HepG2 (cell line): ENCODE data around the gene KCNB1. TPM values are rescaled to one million over a fixed set of nuclear protein-coding genes. Genes with fewer than 3 reads are reported as not detected.

Experiments
- AKNA ChIP-seq: sonication (generic); formaldehyde crosslinking; IDR thresholded peaks from 2 replicates; pipeline ENCODE4 v1.4.0; 2020; ENCODE audit warnings: missing genetic modification reagents, borderline replicate concordance
- EP300 ChIP-seq, 3 experiments: sonication (generic) in 1 of 3; formaldehyde crosslinking in 1 of 3; IDR thresholded peaks; 2 replicates each; pipeline versions ENCODE4 v1.5.1 to v1.6.1; 2011 to 2020; ENCODE audit warnings: low read depth in 2 of 3, low read length in 2 of 3, borderline replicate concordance in 1 of 3, improper control_type of control experiment in 1 of 3, mild to moderate bottlenecking in 1 of 3, missing genetic modification reagents in 1 of 3, moderate library complexity in 1 of 3
- LCORL ChIP-seq, 2 experiments: fragments of 450-650 bp in 1 of 2; sonication (generic) in 1 of 2; formaldehyde crosslinking in 1 of 2; IDR thresholded peaks; 2 replicates each; pipeline versions ENCODE4 v1.5.0 to v1.6.1; 2017 to 2020; ENCODE audit warnings: antibody characterized with exemption in 1 of 2, missing genetic modification reagents in 1 of 2
- MLLT10 ChIP-seq: sonication (generic); formaldehyde crosslinking; IDR thresholded peaks from 2 replicates; pipeline ENCODE4 v1.4.0; 2020; ENCODE audit warnings: missing genetic modification reagents
- SNAPC5 ChIP-seq: sonication (generic); formaldehyde crosslinking; IDR thresholded peaks from 2 replicates; pipeline ENCODE4 v1.8.1; 2023; ENCODE audit warnings: mild to moderate bottlenecking, missing genetic modification reagents, borderline replicate concordance
- SP2 ChIP-seq: sonication (generic); formaldehyde crosslinking; IDR thresholded peaks from 2 replicates; pipeline ENCODE4 v1.5.1; 2020; ENCODE audit warnings: mild to moderate bottlenecking, missing genetic modification reagents
- SRSF1 ChIP-seq: fragments of 200-400 bp; formaldehyde crosslinking; optimal IDR thresholded peaks from 2 replicates; pipeline ENCODE3; 2017; ENCODE audit warnings: mild to moderate bottlenecking, low read depth, low read length, moderate library complexity
- TBP ChIP-seq: sonication (generic); formaldehyde crosslinking; IDR thresholded peaks from 2 replicates; pipeline ENCODE4 v1.5.0; 2020; ENCODE audit warnings: missing genetic modification reagents
- ZBTB39 ChIP-seq: sonication (generic); formaldehyde crosslinking; IDR thresholded peaks from 2 replicates; pipeline ENCODE4 v1.5.0; 2020; ENCODE audit warnings: missing genetic modification reagents
- ZBTB46 ChIP-seq: sonication (generic); formaldehyde crosslinking; IDR thresholded peaks from 2 replicates; pipeline ENCODE4 v1.4.0; 2020; ENCODE audit warnings: mild to moderate bottlenecking, missing genetic modification reagents, borderline replicate concordance
- ZNF10 ChIP-seq: sonication (generic); formaldehyde crosslinking; IDR thresholded peaks from 2 replicates; pipeline ENCODE4 v1.4.0; 2020; ENCODE audit warnings: mild to moderate bottlenecking, low read depth, missing genetic modification reagents, borderline replicate concordance
- ZNF18 ChIP-seq: sonication (generic); formaldehyde crosslinking; IDR thresholded peaks from 2 replicates; pipeline ENCODE4 v1.8.0; 2022; ENCODE audit warnings: mild to moderate bottlenecking, missing genetic modification reagents; ENCODE audit not compliant: insufficient replicate concordance
- ZNF30 ChIP-seq: sonication (generic); formaldehyde crosslinking; IDR thresholded peaks from 2 replicates; pipeline ENCODE4 v1.5.0; 2020; ENCODE audit warnings: mild to moderate bottlenecking, missing genetic modification reagents
- ZNF720 ChIP-seq: sonication (generic); formaldehyde crosslinking; IDR thresholded peaks from 2 replicates; pipeline ENCODE4 v1.4.0; 2020; ENCODE audit warnings: missing genetic modification reagents
- ZNF83 ChIP-seq: sonication (generic); formaldehyde crosslinking; IDR thresholded peaks from 2 replicates; pipeline ENCODE4 v1.4.0; 2020; ENCODE audit warnings: missing genetic modification reagents, mild to moderate bottlenecking, borderline replicate concordance
- polyA plus RNA-seq, 8 experiments: library from polyadenylated mRNA; depleted of rRNA in 3 of 8; stranded (reverse) in 7 of 8; unstranded in 1 of 8; fragments of >200 nt; fragmentation: Illumina TruSeq in 4 of 8; extraction: Trizol in 4 of 8; gene quantifications; 2 replicates each; pipeline versions ENCODE4 v1.2.1 to v1.2.3, GENCODE V29; 2011 to 2016; ENCODE audit warnings: low read depth in 4 of 8, missing spikeins in 1 of 8, mixed read lengths in 1 of 8; ENCODE audit not compliant: insufficient read depth in 1 of 8
- total RNA-seq, 5 experiments: library from RNA; depleted of rRNA; stranded (reverse); fragments of >200 nt; fragmentation: Illumina TruSeq; extraction: Trizol; gene quantifications; 2 replicates each; pipeline ENCODE4 v1.2.3, GENCODE V29; 2016; ENCODE audit warnings: low read depth in 1 of 5

KCNB1 gene
- total and polyA plus RNA-seq, 2 of the 13 experiments (the other 11 are each of a cell fraction or from before 2014, with no cell fraction given) = 0.02 TPM; not detected in 1

- TF ChIP-seq LCORL (IDR thresholded peaks at IDR 0.05) = no peak
- peak; percentile 80 for TF ChIP-seq LCORL (CRISPR knock-in tag; IDR thresholded peaks at IDR 0.05)
- no peak; the same call in 1 of the 2 replicates for TF ChIP-seq TBP (CRISPR knock-in tag)
- no peak for TF ChIP-seq SNAPC5 (CRISPR knock-in tag)
- TF ChIP-seq ZNF720 = no peak
- TF ChIP-seq EP300 (IDR thresholded peaks at IDR 0.05; ENCODE audit: low read depth in 2 of 2, low read length in 2 of 2) = no peak
- TF ChIP-seq EP300 (CRISPR knock-in tag; IDR thresholded peaks at IDR 0.05; ENCODE audit: borderline replicate concordance) = no peak
- TF ChIP-seq ZBTB39 (CRISPR knock-in tag) = no peak
- TF ChIP-seq AKNA (CRISPR knock-in tag) = no peak
- no peak for TF ChIP-seq SP2 (CRISPR knock-in tag)
- TF ChIP-seq ZBTB46 (CRISPR knock-in tag) = no peak
- TF ChIP-seq ZNF10 (CRISPR knock-in tag) = no peak
- TF ChIP-seq ZNF18 = no peak
- 0 out of 2 replicates have a peak, but pooled peaks have one; percentile 59 for TF ChIP-seq ZNF83 (CRISPR knock-in tag)
- TF ChIP-seq ZNF30 (CRISPR knock-in tag) = no peak
- no peak for TF ChIP-seq MLLT10 (CRISPR knock-in tag)
- peak; percentile 34 for TF ChIP-seq SRSF1
Measured at GRCh38 chr20:49484180-49485140, 2.0 kb upstream of the KCNB1 start (continued).
